Measurements from ENCODE around the gene TANC1. TPM values are rescaled to one million over a fixed set of nuclear protein-coding genes. Genes with fewer than 3 reads are reported as not detected.

The TANC1 gene
- total RNA-seq, 2 experiments from 2014 or later: 0.41 to 0.47 TPM

DNA sequence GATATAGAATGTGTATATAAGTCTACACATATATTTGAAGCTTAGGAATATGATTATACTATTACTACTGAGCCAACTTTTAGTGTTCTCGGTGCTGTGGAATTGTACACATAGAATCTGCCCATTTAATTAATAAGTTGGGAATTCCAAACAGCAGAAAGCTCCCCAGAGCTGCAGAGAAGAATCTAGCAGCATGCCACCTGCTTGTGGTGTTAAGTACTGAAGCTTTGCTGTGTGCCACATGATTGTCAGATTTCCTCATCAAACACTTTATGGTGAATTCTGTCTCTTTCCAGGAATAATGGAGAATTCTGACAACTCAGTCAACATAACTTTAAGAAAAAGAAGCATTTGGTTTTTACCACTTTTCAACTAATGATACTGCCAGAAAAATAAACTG is 200.3 kb downstream of the TANC1 start:
- no peak overlapping the region for H3K27ac Mint-ChIP-seq
- ChIA-PET POLR2A (no interaction called here), CTCF (no interaction called here)
- H3K36me3 ChIP-seq (ENCODE audit: insufficient read depth, low read length): no peaks in the 10 kb centered on the region
- no peak for DNase-seq
- H3K36me3 Mint-ChIP-seq (ENCODE audit: low read depth): no peaks in the 10 kb centered on the region
- no peaks in the 10 kb centered on the region for H3K27me3 Mint-ChIP-seq
- no peak overlapping the region for H3K4me3 ChIP-seq (ENCODE audit: low read length)
- no peak overlapping the region for H3K4me3 Mint-ChIP-seq
- H3K4me1 Mint-ChIP-seq (ENCODE audit: low read depth): no peaks in the 10 kb centered on the region
- no peaks in the 10 kb centered on the region for H3K9me3 Mint-ChIP-seq
- H3K27me3 ChIP-seq (ENCODE audit: control insufficient read depth in 1 of 2, insufficient read depth in 2 of 2, low read length in 2 of 2): no peaks in the 10 kb centered on the region
- TF ChIP-seq, protein P1, sequence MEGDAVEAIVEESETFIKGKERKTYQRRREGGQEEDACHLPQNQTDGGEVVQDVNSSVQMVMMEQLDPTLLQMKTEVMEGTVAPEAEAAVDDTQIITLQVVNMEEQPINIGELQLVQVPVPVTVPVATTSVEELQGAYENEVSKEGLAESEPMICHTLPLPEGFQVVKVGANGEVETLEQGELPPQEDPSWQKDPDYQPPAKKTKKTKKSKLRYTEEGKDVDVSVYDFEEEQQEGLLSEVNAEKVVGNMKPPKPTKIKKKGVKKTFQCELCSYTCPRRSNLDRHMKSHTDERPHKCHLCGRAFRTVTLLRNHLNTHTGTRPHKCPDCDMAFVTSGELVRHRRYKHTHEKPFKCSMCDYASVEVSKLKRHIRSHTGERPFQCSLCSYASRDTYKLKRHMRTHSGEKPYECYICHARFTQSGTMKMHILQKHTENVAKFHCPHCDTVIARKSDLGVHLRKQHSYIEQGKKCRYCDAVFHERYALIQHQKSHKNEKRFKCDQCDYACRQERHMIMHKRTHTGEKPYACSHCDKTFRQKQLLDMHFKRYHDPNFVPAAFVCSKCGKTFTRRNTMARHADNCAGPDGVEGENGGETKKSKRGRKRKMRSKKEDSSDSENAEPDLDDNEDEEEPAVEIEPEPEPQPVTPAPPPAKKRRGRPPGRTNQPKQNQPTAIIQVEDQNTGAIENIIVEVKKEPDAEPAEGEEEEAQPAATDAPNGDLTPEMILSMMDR (IDR thresholded peaks at IDR 0.05): no peak
- H3K27ac ChIP-seq (ENCODE audit: low read depth in 1 of 2, low read length in 2 of 2): no peak overlapping the region
- H3K9me3 ChIP-seq (ENCODE audit: control insufficient read depth in 1 of 2, insufficient read depth in 1 of 2, low read length in 2 of 2): no peaks in the 10 kb centered on the region
- H3K4me1 ChIP-seq (ENCODE audit: insufficient read depth, low read length): no peaks in the 10 kb centered on the region
- intact Hi-C loops (cut with DNase I, micrococcal nuclease): no loop called here
- no peak for ATAC-seq (ENCODE audit: poor library complexity)

DNA sequence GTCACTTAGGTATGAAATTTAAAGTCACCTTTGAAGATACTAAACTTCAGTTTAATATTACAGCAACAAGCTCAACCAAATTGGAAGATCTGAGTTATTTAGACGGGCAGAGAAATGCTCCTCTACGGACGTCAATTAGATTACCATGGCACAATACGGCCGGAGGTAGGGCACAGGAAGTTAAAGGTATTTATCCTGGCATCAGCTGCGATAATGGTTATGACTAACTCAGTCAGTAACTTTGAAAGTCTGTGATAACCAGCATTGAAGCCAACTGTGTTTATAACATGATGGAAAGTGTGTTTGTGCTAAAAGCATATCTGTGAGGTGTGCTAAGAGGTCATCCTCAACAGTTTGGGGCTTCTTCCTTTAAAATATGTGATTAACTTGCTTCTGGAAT is 200.7 kb downstream of the TANC1 start:
- ChIA-PET CTCF (no interaction called here), POLR2A (no interaction called here)
- Histone ChIP-seq H3K4me1 (ENCODE audit: insufficient read depth, low read length) (no peaks in the 10 kb centered on the region), H3K27me3 (ENCODE audit: control insufficient read depth in 1 of 2, insufficient read depth in 2 of 2, low read length in 2 of 2) (no peaks in the 10 kb centered on the region), H3K9me3 (ENCODE audit: control insufficient read depth in 1 of 2, insufficient read depth in 1 of 2, low read length in 2 of 2) (no peaks in the 10 kb centered on the region), H3K36me3 (ENCODE audit: insufficient read depth, low read length) (no peaks in the 10 kb centered on the region), H3K27ac (ENCODE audit: low read depth in 1 of 2, low read length in 2 of 2) (no peak overlapping the region), H3K4me3 (ENCODE audit: low read length) (no peak overlapping the region)
- Mint-ChIP-seq H3K4me3 (no peak overlapping the region), H3K27me3 (no peaks in the 10 kb centered on the region), H3K27ac (no peak overlapping the region), H3K36me3 (ENCODE audit: low read depth) (no peaks in the 10 kb centered on the region), H3K4me1 (ENCODE audit: low read depth) (no peaks in the 10 kb centered on the region), H3K9me3 (no peaks in the 10 kb centered on the region)
- intact Hi-C loops (cut with DNase I, micrococcal nuclease): no loop called here
- TF ChIP-seq, protein P1 (IDR thresholded peaks at IDR 0.05): no peak
- no peak for ATAC-seq (ENCODE audit: poor library complexity)
- DNase-seq: no peak

DNA sequence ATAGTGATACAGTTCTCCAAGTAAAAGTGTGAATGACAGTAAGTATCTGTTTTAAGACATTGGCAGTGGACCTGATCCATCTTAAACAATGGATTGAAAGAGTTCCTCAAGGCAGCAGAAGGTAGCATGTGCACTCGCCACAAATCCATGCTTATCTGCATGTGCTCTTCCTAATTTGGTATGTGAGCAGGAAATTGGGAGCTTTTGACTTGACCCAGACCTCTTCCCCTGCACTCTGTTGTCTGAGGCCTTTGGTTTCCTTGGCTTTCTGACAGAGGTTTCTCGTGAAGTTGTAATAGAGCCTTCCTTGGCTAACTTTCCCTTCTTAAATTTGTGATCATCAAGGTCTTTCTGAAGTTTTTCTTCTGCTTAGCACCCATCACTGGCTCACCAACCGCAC is 204.0 kb downstream of the TANC1 start:
- Histone ChIP-seq H3K27ac (ENCODE audit: low read depth in 1 of 2, low read length in 2 of 2) (no peak overlapping the region), H3K27me3 (ENCODE audit: control insufficient read depth in 1 of 2, insufficient read depth in 2 of 2, low read length in 2 of 2) (no peaks in the 10 kb centered on the region), H3K4me1 (ENCODE audit: insufficient read depth, low read length) (no peaks in the 10 kb centered on the region), H3K4me3 (ENCODE audit: low read length) (no peak overlapping the region), H3K36me3 (ENCODE audit: insufficient read depth, low read length) (no peaks in the 10 kb centered on the region), H3K9me3 (ENCODE audit: control insufficient read depth in 1 of 2, insufficient read depth in 1 of 2, low read length in 2 of 2) (no peaks in the 10 kb centered on the region)
- TF ChIP-seq, protein P1 (IDR thresholded peaks at IDR 0.05): no peak
- ATAC-seq (ENCODE audit: poor library complexity) (no peak), DNase-seq (no peak)
- ChIA-PET POLR2A (no interaction called here), CTCF (no interaction called here)
- Mint-ChIP-seq H3K4me3 (no peak overlapping the region), H3K27me3 (no peaks in the 10 kb centered on the region), H3K4me1 (ENCODE audit: low read depth) (no peaks in the 10 kb centered on the region), H3K9me3 (no peaks in the 10 kb centered on the region), H3K36me3 (ENCODE audit: low read depth) (no peaks in the 10 kb centered on the region), H3K27ac (no peak overlapping the region)
- intact Hi-C loops (cut with DNase I, micrococcal nuclease): no loop called here

All from CD4-positive, alpha-beta T cell (primary cell).